Measurements from ENCODE around the gene PPP2R3A. TPM values are rescaled to one million over a fixed set of nuclear protein-coding genes. Genes with fewer than 3 reads are reported as not detected.

PPP2R3A gene
- total RNA-seq, 2 donors from 2014 or later = 9.0 to 25.9 TPM

GRCh38 chr3:135964160-135964955, 1.2 kb upstream of the PPP2R3A start:
- TF ChIP-seq CTCF (IDR thresholded peaks at IDR 0.05) = no peak
- no peak for TF ChIP-seq POLR2AphosphoS5 (IDR thresholded peaks at IDR 0.05)
- TF ChIP-seq POLR2A (IDR thresholded peaks at IDR 0.05) = no peak
- H3K4me3 ChIP-seq = no peak overlapping the region
- H3K36me3 ChIP-seq = no peaks in the 10 kb centered on the region
- no peaks in the 10 kb centered on the region for H3K9me3 ChIP-seq
- no peaks in the 10 kb centered on the region for H3K4me1 ChIP-seq (replicated peaks)
- no peaks in the 10 kb centered on the region for H3K27me3 ChIP-seq (replicated peaks; ENCODE audit: insufficient read depth)
- intact Hi-C loops (cut with DNase I) = loop anchor here (10.0 kb wide), 1 partner anchor 1050 kb away; no protein-coding TSS in a partner anchor
- no peak overlapping the region for H3K27ac ChIP-seq
- no peak for DNase-seq (ENCODE audit: low spot score)
- 83% methylated on average over 1 of the region's 1 CpG for WGBS

GRCh38 chr3:135965129-135965505, 411 bp upstream of the PPP2R3A start:
- no peak for DNase-seq (ENCODE audit: low spot score)
- H3K27me3 ChIP-seq (replicated peaks; ENCODE audit: insufficient read depth) = no peaks in the 10 kb centered on the region
- H3K36me3 ChIP-seq = no peaks in the 10 kb centered on the region
- H3K4me1 ChIP-seq (replicated peaks) = no peaks in the 10 kb centered on the region
- no peaks in the 10 kb centered on the region for H3K9me3 ChIP-seq
- H3K27ac ChIP-seq = peak overlapping the region; percentile 89 to 93
- peak overlapping the region; percentile 70 to 79 for H3K4me3 ChIP-seq
- WGBS = under 1% methylated on average over 16 of the region's 16 CpGs
- intact Hi-C loops (cut with DNase I) = loop anchor here (10.0 kb wide), 1 partner anchor 1050 kb away; no protein-coding TSS in a partner anchor
- TF ChIP-seq POLR2A (IDR thresholded peaks at IDR 0.05) = no peak
- TF ChIP-seq CTCF (IDR thresholded peaks at IDR 0.05) = no peak

- no peaks in the 10 kb centered on the region for H3K9me3 ChIP-seq
- TF ChIP-seq CTCF (IDR thresholded peaks at IDR 0.05) = no peak
- no peak for TF ChIP-seq POLR2A (IDR thresholded peaks at IDR 0.05)
- TF ChIP-seq POLR2AphosphoS5 (IDR thresholded peaks at IDR 0.05) = no peak
- peak; percentile 63 for DNase-seq (ENCODE audit: low spot score)
- H3K27ac ChIP-seq = peak overlapping the region; percentile 89 to 93
- peak overlapping the region; percentile 70 to 79 for H3K4me3 ChIP-seq
- H3K27me3 ChIP-seq (replicated peaks; ENCODE audit: insufficient read depth) = no peaks in the 10 kb centered on the region
- intact Hi-C loops (cut with DNase I) = loop anchor here (10.0 kb wide), 1 partner anchor 1048 kb away; no protein-coding TSS in a partner anchor
- H3K4me1 ChIP-seq (replicated peaks) = no peaks in the 10 kb centered on the region
- 3% methylated on average over 38 of the region's 38 CpGs for WGBS
- H3K36me3 ChIP-seq = no peaks in the 10 kb centered on the region
These were observed 888 bp downstream of the PPP2R3A start for GRCh38 chr3:135966271-135966961.

GRCh38 chr3:135966962-135967274, 1.4 kb downstream of the PPP2R3A start:
- Histone ChIP-seq H3K4me3 (peak overlapping the region; percentile 70 to 79), H3K9me3 (no peaks in the 10 kb centered on the region), H3K4me1 (replicated peaks) (no peaks in the 10 kb centered on the region), H3K27me3 (replicated peaks; ENCODE audit: insufficient read depth) (no peaks in the 10 kb centered on the region), H3K36me3 (no peaks in the 10 kb centered on the region), H3K27ac (peak overlapping the region in 1 of 2 donors; percentile 93)
- intact Hi-C loops (cut with DNase I) = loop anchor here (10.0 kb wide), 1 partner anchor 1048 kb away; no protein-coding TSS in a partner anchor
- DNase-seq (ENCODE audit: low spot score) = no peak
- 48% methylated on average over 2 of the region's 2 CpGs for WGBS
- TF ChIP-seq POLR2AphosphoS5 (IDR thresholded peaks at IDR 0.05) (no peak), CTCF (IDR thresholded peaks at IDR 0.05) (no peak), POLR2A (IDR thresholded peaks at IDR 0.05) (no peak)

All from prostate gland (tissue), 2 donors.